Camera-type eye (tissue), 1 donor: ENCODE measurements around the gene ELMOD1. TPM values are rescaled to one million over a fixed set of nuclear protein-coding genes. Genes with fewer than 3 reads are reported as not detected.

Source experiments
- total RNA-seq: library from RNA; depleted of rRNA; stranded (reverse); fragments of >200 nt; gene quantifications from one replicate; pipeline ENCODE4 v1.2.3, GENCODE V29; 2014

Gene ELMOD1
- 30.2 TPM for total RNA-seq

GRCh38 chr11:107590460-107591377, at the start of gene ELMOD1:
ELMOD1 (plus strand) TSS chr11:107591147; CDS start chr11:107618190, 27,043 bp downstream.

GRCh38 chr11:107565219-107565937, 25.6 kb upstream of the ELMOD1 start, which contains the start of gene ALKBH8:
ALKBH8 (minus strand) TSS chr11:107565735; CDS start chr11:107560893, 4,842 bp downstream.

GRCh38 chr11:107711861-107712755, 121.2 kb downstream of the ELMOD1 start, which contains the start of gene SLN:
SLN (minus strand) TSS chr11:107712056.

Other genes starting within 250 kb of the ELMOD1 start
- 46.9 TPM for gene CWF19L2, start 133.3 kb upstream of the ELMOD1 start, total RNA-seq
- gene ALKBH8, start 25.4 kb upstream of the ELMOD1 start, total RNA-seq = 18.9 TPM
- gene SLN, start 120.9 kb downstream of the ELMOD1 start, total RNA-seq = 136 TPM